Endothelial cell of umbilical vein (primary cell): ENCODE measurements around the gene PELI2. TPM values are rescaled to one million over a fixed set of nuclear protein-coding genes. Genes with fewer than 3 reads are reported as not detected.

Experiments used
- BruUV-seq: library from RNA; stranded (reverse); fragments of 400-500 nt; replicated peaks from 2 replicates; lab custom pipeline; 2021; lab: Mats Ljungman, UMichigan
- CTCF ChIA-PET: fragments of 300-600, 350-600 bp; sonication (Branson Sonifier 250); formaldehyde crosslinking; loops from one replicate; lab custom pipeline; 2021; ENCODE audit warnings: antibody characterized with exemption, inconsistent platforms; lab: Charles Lee
- POLR2A ChIA-PET: fragments of 300-600, 350-600 bp; sonication (Branson Sonifier 250); formaldehyde crosslinking; loops from one replicate; lab custom pipeline; 2021; ENCODE audit warnings: antibody characterized with exemption, inconsistent platforms; lab: Charles Lee
- DNase-seq: peaks from one replicate; pipeline ENCODE4 v3.0.0-alpha.2; 2011; ENCODE audit warnings: low read depth, low spot score
- FAIRE-seq: peaks from 2 replicates; lab custom pipeline; 2011; peaks lifted over from hg19 to GRCh38; lab: Jason Lieb, UNC
- H2AFZ ChIP-seq: 2 replicates; pipeline ENCODE4 v1.6.0; 2012; ENCODE audit warnings: low read depth, low read length, control low read depth, inconsistent platforms
- H3K27ac ChIP-seq: 2 replicates; pipeline ENCODE4 v1.5.1; 2011; ENCODE audit warnings: low read depth, mild to moderate bottlenecking, control low read depth, low read length, moderate library complexity; ENCODE audit not compliant: insufficient read depth
- H3K27me3 ChIP-seq, 2 experiments: 2 replicates each; pipeline versions ENCODE4 v1.6.0 to v1.6.1; 2011; ENCODE audit warnings: low read length in 2 of 2, mixed read lengths in 1 of 2; ENCODE audit not compliant: control insufficient read depth in 2 of 2, insufficient read depth in 2 of 2
- H3K36me3 ChIP-seq, 2 experiments: 2 replicates in 1 of 2; 3 replicates in 1 of 2; pipeline ENCODE4 v1.5.1; 2011; ENCODE audit warnings: low read length in 2 of 2, mild to moderate bottlenecking in 1 of 2, moderate library complexity in 1 of 2; ENCODE audit not compliant: control insufficient read depth in 2 of 2, insufficient read depth in 2 of 2; ENCODE audit errors: extremely low read depth in 1 of 2
- H3K4me1 ChIP-seq: 3 replicates; pipeline ENCODE4 v1.5.1; 2011; ENCODE audit warnings: mild to moderate bottlenecking, low read length; ENCODE audit not compliant: control insufficient read depth, insufficient read depth; ENCODE audit errors: extremely low read depth
- H3K4me2 ChIP-seq: 2 replicates; pipeline ENCODE4 v1.6.1; 2011; ENCODE audit warnings: low read length, control low read depth, mixed read lengths; ENCODE audit not compliant: insufficient read depth
- H3K4me3 ChIP-seq, 3 experiments: fragments of 200-600 bp in 1 of 3; sonication (generic), shearing (Covaris generic) in 1 of 3; replicated peaks in 1 of 3; 2 replicates each; pipeline ENCODE4 v1.5.1; 2011 to 2016; ENCODE audit warnings: control low read depth in 3 of 3, low read length in 3 of 3, mild to moderate bottlenecking in 2 of 3, inconsistent platforms in 1 of 3, low read depth in 1 of 3, moderate library complexity in 1 of 3; ENCODE audit not compliant: insufficient read depth in 1 of 3
- H3K79me2 ChIP-seq: 2 replicates; pipeline ENCODE4 v1.6.0; 2012; ENCODE audit warnings: low read length, inconsistent platforms; ENCODE audit not compliant: control insufficient read depth, insufficient read depth
- H3K9ac ChIP-seq: replicated peaks from 2 replicates; pipeline ENCODE3; 2011; ENCODE audit warnings: low read length, control low read depth; ENCODE audit not compliant: insufficient read depth; ENCODE audit errors: extremely low read depth
- H3K9me1 ChIP-seq: replicated peaks from 3 replicates; pipeline ENCODE4 v1.6.0; 2011; ENCODE audit warnings: mild to moderate bottlenecking, low read length; ENCODE audit not compliant: control insufficient read depth, insufficient read depth; ENCODE audit errors: extremely low read depth
- H3K9me3 ChIP-seq: replicated peaks from 2 replicates; pipeline ENCODE4 v1.5.1; 2012; ENCODE audit warnings: low read length, inconsistent platforms; ENCODE audit not compliant: control insufficient read depth, insufficient read depth
- H4K20me1 ChIP-seq: replicated peaks from 2 replicates; pipeline ENCODE3; 2011; ENCODE audit warnings: mild to moderate bottlenecking, low read length; ENCODE audit not compliant: control insufficient read depth, insufficient read depth; ENCODE audit errors: extremely low read depth
- FOS ChIP-seq: IDR thresholded peaks from 2 replicates; pipeline ENCODE4 v1.6.1; 2011; ENCODE audit warnings: mild to moderate bottlenecking, low read length, moderate library complexity, borderline replicate concordance; ENCODE audit not compliant: insufficient read depth
- MAX ChIP-seq: IDR thresholded peaks from 2 replicates; pipeline ENCODE4 v1.6.1; 2011; ENCODE audit not compliant: insufficient read depth, insufficient read length
- POLR2A ChIP-seq: IDR thresholded peaks from 2 replicates; pipeline ENCODE4 v1.6.1; 2012; ENCODE audit warnings: low read depth, mild to moderate bottlenecking, control low read depth, low read length
- dilution Hi-C: fragments of 300-500 bp; cut with MboI; formaldehyde crosslinking; loops from one replicate; pipeline ENCODE4 v1.15.0; 2019; ENCODE audit warnings: low sequenced_read_pairs; ENCODE audit not compliant: extremely low pct_ligation_motif_present
- intact Hi-C: fragments of 100-400 bp; cut with micrococcal nuclease; formaldehyde crosslinking; loops from one replicate; pipeline ENCODE4 v1.10.0; 2022
- polyA plus RNA-seq, 4 experiments: library from polyadenylated mRNA; depleted of rRNA in 3 of 4; stranded (reverse) in 3 of 4; unstranded in 1 of 4; fragments of >200 nt; gene quantifications; 2 replicates each; pipeline versions ENCODE4 v1.2.1 to v1.2.3, GENCODE V29; 2011 to 2012; ENCODE audit warnings: missing spikeins in 1 of 4
- total RNA-seq: library from RNA; stranded (reverse); gene quantifications from 2 replicates; pipeline ENCODE4 v1.2.3, GENCODE V29; 2021

Gene PELI2
- total and polyA plus RNA-seq, 2 donors (not counting 3 experiments of a cell fraction or from before 2014, with no cell fraction given), result 11.5 to 13.0 TPM

- no peaks in the 10 kb centered on the region for H3K79me2 ChIP-seq
- ChIA-PET POLR2A (no interaction called here), CTCF (interaction anchor here (0.5 to 1.2 kb wide), 2 partner anchors 59 to 194 kb away, joined by 3 read pairs; no protein-coding TSS in a partner anchor)
- H3K4me1 ChIP-seq, result no peaks in the 10 kb centered on the region
- intact Hi-C loops, result no loop called here
- no peak for DNase-seq
- H3K27me3 ChIP-seq, result no peaks in the 10 kb centered on the region
- H3K4me2 ChIP-seq, result no peak overlapping the region
- no peaks in the 10 kb centered on the region for H3K36me3 ChIP-seq
- BruUV-seq, result no TSS peak
- no peak overlapping the region for H2AFZ ChIP-seq
- TF ChIP-seq MAX (no peak), POLR2A (no peak)
- no peaks in the 10 kb centered on the region for H4K20me1 ChIP-seq
- H3K4me3 ChIP-seq, result no peak overlapping the region
- no peak for FAIRE-seq
- H3K27ac ChIP-seq, result no peak overlapping the region
- dilution Hi-C loops, result no loop called here
- H3K9me1 ChIP-seq, result no peaks in the 10 kb centered on the region
- H3K9ac ChIP-seq, result no peak overlapping the region
- H3K9me3 ChIP-seq, result no peaks in the 10 kb centered on the region
Measured at GRCh38 chr14:56280843-56281242, 162.6 kb downstream of the PELI2 start.

GRCh38 chr14:56282179-56282578 is 164.0 kb downstream of the PELI2 start:
- H3K36me3 ChIP-seq, result no peaks in the 10 kb centered on the region
- no peak for FAIRE-seq
- TF ChIP-seq FOS (no peak), POLR2A (no peak)
- H3K9me3 ChIP-seq, result no peaks in the 10 kb centered on the region
- no peaks in the 10 kb centered on the region for H3K27me3 ChIP-seq
- DNase-seq, result no peak
- H3K9ac ChIP-seq, result no peak overlapping the region
- ChIA-PET POLR2A (no interaction called here), CTCF (interaction anchor here (0.7 to 1.2 kb wide), 6 partner anchors 10 to 140 kb away, joined by 3 to 5 read pairs (median 4); no protein-coding TSS in a partner anchor)
- intact Hi-C loops (no loop called here), dilution Hi-C loops (no loop called here)
- no peak overlapping the region for H3K4me3 ChIP-seq
- H3K27ac ChIP-seq, result no peak overlapping the region
- H3K4me2 ChIP-seq, result no peak overlapping the region
- no peak overlapping the region for H2AFZ ChIP-seq
- no peaks in the 10 kb centered on the region for H4K20me1 ChIP-seq
- BruUV-seq, result no TSS peak
- no peaks in the 10 kb centered on the region for H3K4me1 ChIP-seq
- no peaks in the 10 kb centered on the region for H3K9me1 ChIP-seq
- H3K79me2 ChIP-seq, result no peaks in the 10 kb centered on the region
